HepG2 (cell line): ENCODE data around the gene TEDC2. TPM values are rescaled to one million over a fixed set of nuclear protein-coding genes. Genes with fewer than 3 reads are reported as not detected.

Experiments
- ADNP ChIP-seq: sonication (generic); formaldehyde crosslinking; IDR thresholded peaks from 2 replicates; pipeline ENCODE4 v1.4.0; 2020; ENCODE audit warnings: missing genetic modification reagents
- BHLHE40 ChIP-seq: IDR thresholded peaks from 2 replicates; pipeline ENCODE4 v1.6.1; 2011; ENCODE audit warnings: low read length, improper control_type of control experiment
- CREM ChIP-seq, 2 experiments: sonication (generic) in 1 of 2; formaldehyde crosslinking in 1 of 2; IDR thresholded peaks; 2 replicates each; pipeline versions ENCODE4 v1.4.0 to v1.6.1; 2016 to 2020; ENCODE audit warnings: antibody characterized with exemption in 1 of 2, mild to moderate bottlenecking in 1 of 2, missing genetic modification reagents in 1 of 2
- DR1 ChIP-seq: sonication (generic); formaldehyde crosslinking; IDR thresholded peaks from 2 replicates; pipeline ENCODE4 v1.8.0; 2021; ENCODE audit warnings: mild to moderate bottlenecking, missing genetic modification reagents, inconsistent platforms
- ELF4 ChIP-seq: sonication (generic); formaldehyde crosslinking; IDR thresholded peaks from 2 replicates; pipeline ENCODE4 v1.5.0; 2020; ENCODE audit warnings: missing genetic modification reagents, mild to moderate bottlenecking, moderate library complexity, borderline replicate concordance
- FOXJ3 ChIP-seq: sonication (generic); formaldehyde crosslinking; IDR thresholded peaks from 2 replicates; pipeline ENCODE4 v1.4.0; 2020; ENCODE audit warnings: missing genetic modification reagents, mild to moderate bottlenecking, borderline replicate concordance
- HHEX ChIP-seq: IDR thresholded peaks from 2 replicates; pipeline ENCODE4 v1.6.1; 2016; ENCODE audit warnings: control low read depth
- HMGA1 ChIP-seq: sonication (generic); formaldehyde crosslinking; conservative IDR thresholded peaks from 2 replicates; pipeline ENCODE4 v1.4.0; 2020; ENCODE audit warnings: missing genetic modification reagents
- KAT2B ChIP-seq: fragments of 150-350 bp; IDR thresholded peaks from 2 replicates; pipeline ENCODE4 v1.6.1; 2014; ENCODE audit warnings: low read depth, low read length, borderline replicate concordance
- KLF11 ChIP-seq: IDR thresholded peaks from 2 replicates; pipeline ENCODE4 v1.6.1; 2016; ENCODE audit warnings: missing compliant biosample characterization
- MEF2D ChIP-seq: sonication (generic); formaldehyde crosslinking; IDR thresholded peaks from 2 replicates; pipeline ENCODE4 v1.5.1; 2020; ENCODE audit warnings: mild to moderate bottlenecking, missing genetic modification reagents
- MYPOP ChIP-seq: sonication (generic); formaldehyde crosslinking; IDR thresholded peaks from 2 replicates; pipeline ENCODE4 v1.8.1; 2023; ENCODE audit warnings: mild to moderate bottlenecking, moderate library complexity, missing genetic modification reagents
- NR1H2 ChIP-seq: sonication (generic); formaldehyde crosslinking; IDR thresholded peaks from 2 replicates; pipeline ENCODE4 v1.8.1; 2022; ENCODE audit warnings: low read depth, missing genetic modification reagents, borderline replicate concordance
- PCBP2 ChIP-seq: fragments of 200-400 bp; formaldehyde crosslinking; optimal IDR thresholded peaks from 2 replicates; pipeline ENCODE3; 2018; ENCODE audit warnings: low read length, low read depth; ENCODE audit not compliant: poor library complexity, severe bottlenecking
- RXRA ChIP-seq: sonication (generic); formaldehyde crosslinking; IDR thresholded peaks from 2 replicates; pipeline ENCODE4 v1.5.1; 2020; ENCODE audit warnings: missing genetic modification reagents
- TCF7 ChIP-seq: sonication (generic); IDR thresholded peaks from 2 replicates; pipeline ENCODE4 v1.6.1; 2016; ENCODE audit warnings: antibody characterized with exemption, low read depth
- ZBTB7A ChIP-seq: sonication (generic); formaldehyde crosslinking; IDR thresholded peaks from 2 replicates; pipeline ENCODE4 v1.8.0; 2022; ENCODE audit warnings: mild to moderate bottlenecking, missing genetic modification reagents
- ZFY ChIP-seq: sonication (generic); formaldehyde crosslinking; IDR thresholded peaks from 2 replicates; pipeline ENCODE4 v1.4.0; 2020; ENCODE audit warnings: missing genetic modification reagents
- ZNF335 ChIP-seq: sonication (generic); formaldehyde crosslinking; IDR thresholded peaks from 2 replicates; pipeline ENCODE4 v1.4.0; 2020; ENCODE audit warnings: missing genetic modification reagents
- ZNF543 ChIP-seq: sonication (generic); formaldehyde crosslinking; IDR thresholded peaks from 2 replicates; pipeline ENCODE4 v1.4.0; 2020; ENCODE audit warnings: mild to moderate bottlenecking, missing genetic modification reagents
- ZNF556 ChIP-seq: sonication (generic); formaldehyde crosslinking; IDR thresholded peaks from 2 replicates; pipeline ENCODE4 v1.4.0; 2020; ENCODE audit warnings: mild to moderate bottlenecking, missing genetic modification reagents, borderline replicate concordance
- ZNF792 ChIP-seq: IDR thresholded peaks from 2 replicates; pipeline ENCODE4 v1.6.1; 2016
- ZSCAN30 ChIP-seq: sonication (generic); formaldehyde crosslinking; IDR thresholded peaks from 2 replicates; pipeline ENCODE4 v1.5.0; 2020; ENCODE audit warnings: mild to moderate bottlenecking, missing genetic modification reagents
- polyA plus RNA-seq, 8 experiments: library from polyadenylated mRNA; depleted of rRNA in 3 of 8; stranded (reverse) in 7 of 8; unstranded in 1 of 8; fragments of >200 nt; fragmentation: Illumina TruSeq in 4 of 8; extraction: Trizol in 4 of 8; gene quantifications; 2 replicates each; pipeline versions ENCODE4 v1.2.1 to v1.2.3, GENCODE V29; 2011 to 2016; ENCODE audit warnings: low read depth in 4 of 8, missing spikeins in 1 of 8, mixed read lengths in 1 of 8; ENCODE audit not compliant: insufficient read depth in 1 of 8
- total RNA-seq, 5 experiments: library from RNA; depleted of rRNA; stranded (reverse); fragments of >200 nt; fragmentation: Illumina TruSeq; extraction: Trizol; gene quantifications; 2 replicates each; pipeline ENCODE4 v1.2.3, GENCODE V29; 2016; ENCODE audit warnings: low read depth in 1 of 5
- TF ChIP-seq, protein P1 (sequence below): sonication (generic); formaldehyde crosslinking; IDR thresholded peaks from 2 replicates; pipeline ENCODE4 v1.5.0; 2020; ENCODE audit warnings: mild to moderate bottlenecking, missing genetic modification reagents
- TF ChIP-seq, protein P2 (sequence below): sonication (generic); formaldehyde crosslinking; IDR thresholded peaks from 2 replicates; pipeline ENCODE4 v1.8.1; 2023; ENCODE audit warnings: mild to moderate bottlenecking, missing genetic modification reagents
- TF ChIP-seq, protein P3 (sequence below): sonication (generic); formaldehyde crosslinking; IDR thresholded peaks from 2 replicates; pipeline ENCODE4 v1.4.0; 2020; ENCODE audit warnings: missing genetic modification reagents, mild to moderate bottlenecking, borderline replicate concordance

The TEDC2 gene
- total and polyA plus RNA-seq, 2 of the 13 experiments (the other 11 are each of a cell fraction or from before 2014, with no cell fraction given) = 6.2 to 24.4 TPM

DNA sequence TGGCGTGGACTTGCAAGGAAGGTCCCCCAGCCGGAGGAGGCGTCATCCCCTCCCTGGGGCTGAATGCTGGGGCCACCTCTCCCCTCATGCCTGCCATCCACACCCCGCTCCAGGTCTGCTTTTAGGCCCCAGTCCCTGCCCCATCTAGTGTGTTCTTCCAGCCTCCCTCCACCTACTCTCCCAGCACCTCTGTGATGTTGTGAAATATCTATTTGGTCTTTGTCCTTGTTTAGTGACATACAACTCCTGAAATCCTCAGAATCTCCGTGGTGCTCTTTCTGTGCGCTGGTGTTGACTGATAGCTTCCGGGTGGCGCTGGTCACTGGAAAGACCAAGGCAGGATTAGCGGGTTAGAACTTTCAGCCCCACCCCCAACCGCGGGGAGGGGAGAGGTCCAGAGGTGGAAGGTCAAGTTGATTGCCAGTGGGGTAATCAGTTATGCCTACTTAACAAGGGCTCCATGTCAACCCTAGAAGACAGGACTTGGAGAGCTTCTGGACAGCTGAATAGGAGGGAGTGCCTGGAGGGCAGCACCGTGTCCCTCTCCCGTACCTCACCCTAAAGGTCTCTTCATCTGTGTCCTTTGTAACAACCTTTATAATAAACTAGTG, 25.1 kb downstream of the TEDC2 start (continued):
- TF ChIP-seq ZFY (CRISPR knock-in tag) = peak; percentile 52; the same call in 1 of the 2 replicates
- TF ChIP-seq FOXJ3 (CRISPR knock-in tag) = peak; percentile 51; the same call in 1 of the 2 replicates
- TF ChIP-seq CREM (IDR thresholded peaks at IDR 0.05) = peak; percentile 69
- no peak for TF ChIP-seq CREM (CRISPR knock-in tag; IDR thresholded peaks at IDR 0.05)
- no peak for TF ChIP-seq ZSCAN30 (CRISPR knock-in tag)
- 0 out of 2 replicates have a peak, but pooled peaks have one; percentile 61 for TF ChIP-seq ELF4
- peak; percentile 82; the same call in 1 of the 2 replicates for TF ChIP-seq RXRA
- no peak for TF ChIP-seq NR1H2 (CRISPR knock-in tag)
- peak; percentile 82 for TF ChIP-seq MEF2D (CRISPR knock-in tag)
- no peak for TF ChIP-seq HHEX (CRISPR knock-in tag)
- no peak; the same call in 1 of the 2 replicates for TF ChIP-seq MYPOP (CRISPR knock-in tag)
- peak; percentile 30; the same call in 1 of the 2 replicates for TF ChIP-seq TCF7
- TF ChIP-seq DR1 (CRISPR knock-in tag) = peak; percentile 55; the same call in 1 of the 2 replicates
- no peak for TF ChIP-seq KAT2B
- TF ChIP-seq, protein P1, sequence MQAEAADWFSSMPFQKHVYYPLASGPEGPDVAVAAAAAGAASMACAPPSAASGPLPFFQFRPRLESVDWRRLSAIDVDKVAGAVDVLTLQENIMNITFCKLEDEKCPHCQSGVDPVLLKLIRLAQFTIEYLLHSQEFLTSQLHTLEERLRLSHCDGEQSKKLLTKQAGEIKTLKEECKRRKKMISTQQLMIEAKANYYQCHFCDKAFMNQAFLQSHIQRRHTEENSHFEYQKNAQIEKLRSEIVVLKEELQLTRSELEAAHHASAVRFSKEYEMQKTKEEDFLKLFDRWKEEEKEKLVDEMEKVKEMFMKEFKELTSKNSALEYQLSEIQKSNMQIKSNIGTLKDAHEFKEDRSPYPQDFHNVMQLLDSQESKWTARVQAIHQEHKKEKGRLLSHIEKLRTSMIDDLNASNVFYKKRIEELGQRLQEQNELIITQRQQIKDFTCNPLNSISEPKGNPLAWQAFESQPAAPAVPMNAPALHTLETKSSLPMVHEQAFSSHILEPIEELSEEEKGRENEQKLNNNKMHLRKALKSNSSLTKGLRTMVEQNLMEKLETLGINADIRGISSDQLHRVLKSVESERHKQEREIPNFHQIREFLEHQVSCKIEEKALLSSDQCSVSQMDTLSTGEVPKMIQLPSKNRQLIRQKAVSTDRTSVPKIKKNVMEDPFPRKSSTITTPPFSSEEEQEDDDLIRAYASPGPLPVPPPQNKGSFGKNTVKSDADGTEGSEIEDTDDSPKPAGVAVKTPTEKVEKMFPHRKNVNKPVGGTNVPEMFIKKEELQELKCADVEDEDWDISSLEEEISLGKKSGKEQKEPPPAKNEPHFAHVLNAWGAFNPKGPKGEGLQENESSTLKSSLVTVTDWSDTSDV = no peak
- TF ChIP-seq ZBTB7A (CRISPR knock-in tag) = peak; percentile 54; the same call in 1 of the 2 replicates
- TF ChIP-seq, protein P2, sequence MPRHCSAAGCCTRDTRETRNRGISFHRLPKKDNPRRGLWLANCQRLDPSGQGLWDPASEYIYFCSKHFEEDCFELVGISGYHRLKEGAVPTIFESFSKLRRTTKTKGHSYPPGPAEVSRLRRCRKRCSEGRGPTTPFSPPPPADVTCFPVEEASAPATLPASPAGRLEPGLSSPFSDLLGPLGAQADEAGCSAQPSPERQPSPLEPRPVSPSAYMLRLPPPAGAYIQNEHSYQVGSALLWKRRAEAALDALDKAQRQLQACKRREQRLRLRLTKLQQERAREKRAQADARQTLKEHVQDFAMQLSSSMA (CRISPR knock-in tag) = no peak
- TF ChIP-seq ZNF556 = peak; percentile 58; the same call in 1 of the 2 replicates
- TF ChIP-seq BHLHE40 = no peak
- no peak for TF ChIP-seq HMGA1 (CRISPR knock-in tag)
- no peak for TF ChIP-seq ADNP (CRISPR knock-in tag)
- no peak for TF ChIP-seq ZNF543 (CRISPR knock-in tag)
- no peak for TF ChIP-seq PCBP2
- 0 out of 2 replicates have a peak, but pooled peaks have one; percentile 47 for TF ChIP-seq ZNF335 (CRISPR knock-in tag)
- no peak for TF ChIP-seq KLF11 (CRISPR knock-in tag)
- peak; percentile 64; the same call in 1 of the 2 replicates for TF ChIP-seq ZNF792
- TF ChIP-seq, protein P3, sequence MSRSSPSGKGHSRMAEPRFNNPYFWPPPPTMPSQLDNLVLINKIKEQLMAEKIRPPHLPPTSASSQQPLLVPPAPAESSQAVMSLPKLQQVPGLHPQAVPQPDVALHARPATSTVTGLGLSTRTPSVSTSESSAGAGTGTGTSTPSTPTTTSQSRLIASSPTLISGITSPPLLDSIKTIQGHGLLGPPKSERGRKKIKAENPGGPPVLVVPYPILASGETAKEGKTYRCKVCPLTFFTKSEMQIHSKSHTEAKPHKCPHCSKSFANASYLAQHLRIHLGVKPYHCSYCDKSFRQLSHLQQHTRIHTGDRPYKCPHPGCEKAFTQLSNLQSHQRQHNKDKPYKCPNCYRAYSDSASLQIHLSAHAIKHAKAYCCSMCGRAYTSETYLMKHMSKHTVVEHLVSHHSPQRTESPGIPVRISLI (CRISPR knock-in tag) = no peak; the same call in 1 of the 2 replicates
